PC-9 (cell line): ENCODE measurements around the gene SH3PXD2A. TPM values are rescaled to one million over a fixed set of nuclear protein-coding genes. Genes with fewer than 3 reads are reported as not detected.

Experiments used
- BruUV-seq: library from RNA; stranded (reverse); fragments of 400-500 nt; replicated peaks from 2 replicates; lab custom pipeline; 2021; lab: Mats Ljungman, UMichigan
- CTCF ChIA-PET: fragments of 300-600 bp; sonication (Branson Sonifier 250); formaldehyde crosslinking; loops from one replicate; lab custom pipeline; 2022; ENCODE audit warnings: antibody characterized with exemption; lab: Charles Lee
- POLR2A ChIA-PET: fragments of 300-600 bp; sonication (Branson Sonifier 250); formaldehyde crosslinking; loops from one replicate; lab custom pipeline; 2022; ENCODE audit warnings: antibody characterized with exemption; ENCODE audit not compliant: unreplicated experiment; lab: Charles Lee
- DNase-seq, 2 experiments: peaks; one replicate each; pipeline versions ENCODE4 v3.0.0 to v3.0.0-alpha.2; 2015 to 2022; ENCODE audit warnings: mixed read lengths in 1 of 2
- H2AFZ ChIP-seq: fragments of 200-600 bp; sonication (generic); 2 replicates; pipeline ENCODE4 v1.8.1; 2017; ENCODE audit warnings: antibody characterized with exemption
- H3F3A ChIP-seq: fragments of 200-600 bp; sonication (generic); 2 replicates; pipeline ENCODE4 v1.8.1; 2017; ENCODE audit warnings: antibody characterized with exemption, mild to moderate bottlenecking, low read depth; ENCODE audit not compliant: insufficient read depth
- H3K27ac ChIP-seq: fragments of 200-600 bp; sonication (generic); 2 replicates; pipeline ENCODE4 v1.6.1; 2016; ENCODE audit warnings: mixed run types
- H3K27me3 ChIP-seq: fragments of 200-600 bp; sonication (generic); 2 replicates; pipeline ENCODE4 v1.6.1; 2016; ENCODE audit warnings: low read depth, mixed run types; ENCODE audit not compliant: insufficient read depth
- H3K36me3 ChIP-seq: fragments of 200-600 bp; sonication (generic); 2 replicates; pipeline ENCODE4 v1.6.1; 2016; ENCODE audit warnings: low read depth, mixed run types
- H3K4me1 ChIP-seq: fragments of 200-600 bp; sonication (generic); replicated peaks from 2 replicates; pipeline ENCODE4 v1.6.1; 2016; ENCODE audit warnings: mixed run types; ENCODE audit not compliant: insufficient read depth
- H3K4me2 ChIP-seq: fragments of 200-600 bp; sonication (generic); 2 replicates; pipeline ENCODE4 v1.6.1; 2017; ENCODE audit warnings: mixed run types
- H3K4me3 ChIP-seq: fragments of 200-600 bp; sonication (generic); 2 replicates; pipeline ENCODE4 v1.6.1; 2016; ENCODE audit warnings: mixed run types
- H3K79me2 ChIP-seq: fragments of 200-600 bp; sonication (generic); 2 replicates; pipeline ENCODE4 v1.6.1; 2017; ENCODE audit warnings: low read depth, mixed run types
- H3K9me2 ChIP-seq: fragments of 200-600 bp; sonication (generic); 2 replicates; pipeline ENCODE4 v1.8.1; 2017; ENCODE audit warnings: mild to moderate bottlenecking; ENCODE audit not compliant: insufficient read depth
- H3K9me3 ChIP-seq: fragments of 200-600 bp; sonication (generic); 2 replicates; pipeline ENCODE4 v1.8.1; 2016; ENCODE audit warnings: low read depth; ENCODE audit not compliant: insufficient read depth
- H4K20me1 ChIP-seq: fragments of 200-600 bp; sonication (generic); 2 replicates; pipeline ENCODE4 v1.8.1; 2017; ENCODE audit not compliant: insufficient read depth
- EZH2 ChIP-seq: fragments of 200-600 bp; sonication (generic); IDR thresholded peaks from 2 replicates; pipeline ENCODE4 v1.8.0; 2017; ENCODE audit warnings: antibody characterized with exemption, low read depth
- intact Hi-C: fragments of 100-400 bp; cut with micrococcal nuclease; formaldehyde crosslinking; loops from one replicate; pipeline ENCODE4 v1.10.0; 2022; ENCODE audit not compliant: unreplicated experiment
- total RNA-seq: library from RNA; stranded (reverse); gene quantifications from 2 replicates; pipeline ENCODE4 v1.2.3, GENCODE V29; 2021
- TF ChIP-seq, protein P1 (sequence below): fragments of 200-600 bp; sonication (generic); conservative IDR thresholded peaks from 2 replicates; pipeline ENCODE4 v1.6.1; 2017; ENCODE audit warnings: mixed run types, antibody characterized with exemption, mild to moderate bottlenecking, moderate library complexity

SH3PXD2A gene
- total RNA-seq, 1 experiment from 2014 or later = 12.5 TPM

DNA sequence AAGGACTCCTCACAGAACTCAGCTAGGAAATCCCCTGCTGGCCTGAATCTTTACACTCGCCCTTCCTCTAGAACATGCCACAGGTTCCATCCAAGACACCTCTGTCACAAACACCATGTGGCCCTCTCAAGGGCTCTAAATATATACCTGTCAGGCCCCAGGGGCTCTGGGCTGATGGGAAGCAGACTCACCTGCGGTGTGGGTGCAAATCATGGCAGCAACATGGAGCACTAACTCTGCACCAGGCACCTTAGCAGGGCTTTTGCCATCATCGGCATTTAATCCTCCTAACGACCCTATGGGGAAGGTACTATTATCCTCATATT is 17.3 kb downstream of the SH3PXD2A start:
- CTCF ChIA-PET = no interaction called here
- H4K20me1 ChIP-seq = no peaks in the 10 kb centered on the region
- BruUV-seq = no TSS peak
- no peaks in the 10 kb centered on the region for H3K9me3 ChIP-seq
- TF ChIP-seq, protein P1, sequence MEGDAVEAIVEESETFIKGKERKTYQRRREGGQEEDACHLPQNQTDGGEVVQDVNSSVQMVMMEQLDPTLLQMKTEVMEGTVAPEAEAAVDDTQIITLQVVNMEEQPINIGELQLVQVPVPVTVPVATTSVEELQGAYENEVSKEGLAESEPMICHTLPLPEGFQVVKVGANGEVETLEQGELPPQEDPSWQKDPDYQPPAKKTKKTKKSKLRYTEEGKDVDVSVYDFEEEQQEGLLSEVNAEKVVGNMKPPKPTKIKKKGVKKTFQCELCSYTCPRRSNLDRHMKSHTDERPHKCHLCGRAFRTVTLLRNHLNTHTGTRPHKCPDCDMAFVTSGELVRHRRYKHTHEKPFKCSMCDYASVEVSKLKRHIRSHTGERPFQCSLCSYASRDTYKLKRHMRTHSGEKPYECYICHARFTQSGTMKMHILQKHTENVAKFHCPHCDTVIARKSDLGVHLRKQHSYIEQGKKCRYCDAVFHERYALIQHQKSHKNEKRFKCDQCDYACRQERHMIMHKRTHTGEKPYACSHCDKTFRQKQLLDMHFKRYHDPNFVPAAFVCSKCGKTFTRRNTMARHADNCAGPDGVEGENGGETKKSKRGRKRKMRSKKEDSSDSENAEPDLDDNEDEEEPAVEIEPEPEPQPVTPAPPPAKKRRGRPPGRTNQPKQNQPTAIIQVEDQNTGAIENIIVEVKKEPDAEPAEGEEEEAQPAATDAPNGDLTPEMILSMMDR = no peak
- no peak for TF ChIP-seq EZH2
- no peaks in the 10 kb centered on the region for H3K79me2 ChIP-seq
- H3K9me2 ChIP-seq = no peaks in the 10 kb centered on the region
- H3K4me3 ChIP-seq = no peak overlapping the region
- DNase-seq = no peak
- H2AFZ ChIP-seq = no peak overlapping the region
- POLR2A ChIA-PET = no interaction called here
- H3K27me3 ChIP-seq = no peaks in the 10 kb centered on the region
- H3K4me1 ChIP-seq = no peaks in the 10 kb centered on the region
- no peaks in the 10 kb centered on the region for H3K36me3 ChIP-seq
- H3K4me2 ChIP-seq = no peak overlapping the region
- no peak overlapping the region for H3K27ac ChIP-seq
- intact Hi-C loops = no loop called here
- no peaks in the 10 kb centered on the region for H3F3A ChIP-seq

DNA sequence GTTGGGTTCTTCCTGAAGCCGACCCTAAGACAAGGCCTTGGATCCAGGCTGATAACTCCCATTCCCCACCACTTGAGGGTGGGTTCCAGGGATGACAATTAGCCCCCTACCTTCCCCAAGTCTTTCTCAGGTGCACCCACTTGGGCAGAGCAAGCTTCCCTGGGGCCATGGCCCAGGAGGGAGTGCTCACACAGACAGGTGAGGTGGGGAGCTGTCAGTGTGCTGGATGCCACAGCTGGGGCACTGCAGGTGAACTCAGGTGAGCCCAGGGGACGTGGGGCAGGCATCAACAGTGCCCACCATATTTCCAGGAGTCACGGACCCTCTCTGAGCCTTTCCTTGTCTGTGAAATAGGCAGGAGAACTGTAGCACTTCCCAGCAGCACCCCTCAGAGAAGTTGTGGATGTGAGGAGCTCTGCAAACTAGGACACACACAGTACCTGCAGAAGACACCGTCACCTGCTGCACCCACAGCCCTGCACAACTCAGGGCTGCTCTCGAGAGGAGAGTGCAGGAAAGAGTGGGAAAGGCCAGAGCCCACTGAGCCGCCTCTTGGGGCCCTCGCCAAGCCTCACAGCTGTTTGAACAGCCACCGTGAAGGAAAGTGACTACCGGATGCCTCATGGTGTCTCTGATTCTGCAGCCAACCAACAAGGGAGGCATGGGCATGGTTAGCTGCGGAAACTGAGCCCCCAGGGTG is 17.9 kb downstream of the SH3PXD2A start:
- Histone ChIP-seq H3K27me3 (no peaks in the 10 kb centered on the region), H3K4me1 (no peaks in the 10 kb centered on the region), H3K9me2 (no peaks in the 10 kb centered on the region), H3F3A (no peaks in the 10 kb centered on the region), H3K4me2 (no peak overlapping the region), H3K9me3 (no peaks in the 10 kb centered on the region), H2AFZ (no peak overlapping the region), H4K20me1 (no peaks in the 10 kb centered on the region), H3K79me2 (no peaks in the 10 kb centered on the region), H3K27ac (no peak overlapping the region), H3K36me3 (no peaks in the 10 kb centered on the region), H3K4me3 (no peak overlapping the region)
- TF ChIP-seq EZH2 = no peak
- TF ChIP-seq, protein P1 = no peak
- intact Hi-C loops = no loop called here
- no peak for DNase-seq
- ChIA-PET POLR2A (no interaction called here), CTCF (no interaction called here)
- no TSS peak for BruUV-seq

GRCh38 chr10:103836861-103837260 is 18.5 kb downstream of the SH3PXD2A start:
- no TSS peak for BruUV-seq
- Histone ChIP-seq H3K9me2 (no peaks in the 10 kb centered on the region), H3K79me2 (no peaks in the 10 kb centered on the region), H3K27me3 (no peaks in the 10 kb centered on the region), H4K20me1 (no peaks in the 10 kb centered on the region), H3K4me1 (no peaks in the 10 kb centered on the region), H3K9me3 (no peaks in the 10 kb centered on the region), H3F3A (no peaks in the 10 kb centered on the region), H2AFZ (no peak overlapping the region), H3K4me3 (no peak overlapping the region), H3K4me2 (no peak overlapping the region), H3K36me3 (no peaks in the 10 kb centered on the region), H3K27ac (no peak overlapping the region)
- no peak for DNase-seq
- ChIA-PET CTCF (no interaction called here), POLR2A (no interaction called here)
- TF ChIP-seq EZH2 = no peak
- TF ChIP-seq, protein P1 = no peak
- intact Hi-C loops = no loop called here
